Mesothelial cell of epicardium (in vitro differentiated cells): ENCODE results near the gene SMAD3. TPM values are rescaled to one million over a fixed set of nuclear protein-coding genes. Genes with fewer than 3 reads are reported as not detected.

Experiments
- DNase-seq, 2 experiments: peaks; one replicate each; pipeline ENCODE4 v3.0.0; 2021; ENCODE audit warnings: low spot score in 2 of 2; ENCODE audit not compliant: unreplicated experiment in 2 of 2
- H3K27ac Mint-ChIP-seq: 2 replicates; pipeline ENCODE4 v1.8.0; 2021; ENCODE audit warnings: mixed read lengths
- H3K27me3 Mint-ChIP-seq: 2 replicates; pipeline ENCODE4 v1.8.0; 2021; ENCODE audit warnings: low read depth, mixed read lengths
- H3K36me3 Mint-ChIP-seq: 2 replicates; pipeline ENCODE4 v1.8.0; 2021; ENCODE audit warnings: mixed read lengths
- H3K4me1 Mint-ChIP-seq: 2 replicates; pipeline ENCODE4 v1.8.0; 2021; ENCODE audit warnings: mixed read lengths
- H3K4me3 Mint-ChIP-seq: 2 replicates; pipeline ENCODE4 v1.8.0; 2021; ENCODE audit warnings: mild to moderate bottlenecking, moderate library complexity, mixed read lengths
- H3K9me3 Mint-ChIP-seq: 2 replicates; pipeline ENCODE4 v1.8.0; 2021; ENCODE audit warnings: mixed read lengths
- CTCF ChIP-seq: fragments of 200-600 bp; sonication (generic); IDR thresholded peaks from one replicate; pipeline ENCODE4 v1.5.0; 2021; ENCODE audit warnings: antibody characterized with exemption; ENCODE audit not compliant: unreplicated experiment
- total RNA-seq: library from RNA; stranded (reverse); gene quantifications from 3 replicates; pipeline ENCODE4 v1.2.1, GENCODE V29; 2021

SMAD3 gene
- total RNA-seq, 1 donor from 2014 or later, result 96.2 TPM

- H3K4me1 Mint-ChIP-seq, result peaks cover 27% of the 10 kb centered on the region
- H3K27ac Mint-ChIP-seq, result no peak overlapping the region
- no peak for DNase-seq
- H3K4me3 Mint-ChIP-seq, result no peak overlapping the region
- H3K9me3 Mint-ChIP-seq, result no peaks in the 10 kb centered on the region
- H3K27me3 Mint-ChIP-seq, result no peaks in the 10 kb centered on the region
- H3K36me3 Mint-ChIP-seq, result peaks cover 29% of the 10 kb centered on the region
- TF ChIP-seq CTCF, result no peak
Observed at GRCh38 chr15:67165254-67166253, 100.2 kb downstream of the SMAD3 start.

DNA sequence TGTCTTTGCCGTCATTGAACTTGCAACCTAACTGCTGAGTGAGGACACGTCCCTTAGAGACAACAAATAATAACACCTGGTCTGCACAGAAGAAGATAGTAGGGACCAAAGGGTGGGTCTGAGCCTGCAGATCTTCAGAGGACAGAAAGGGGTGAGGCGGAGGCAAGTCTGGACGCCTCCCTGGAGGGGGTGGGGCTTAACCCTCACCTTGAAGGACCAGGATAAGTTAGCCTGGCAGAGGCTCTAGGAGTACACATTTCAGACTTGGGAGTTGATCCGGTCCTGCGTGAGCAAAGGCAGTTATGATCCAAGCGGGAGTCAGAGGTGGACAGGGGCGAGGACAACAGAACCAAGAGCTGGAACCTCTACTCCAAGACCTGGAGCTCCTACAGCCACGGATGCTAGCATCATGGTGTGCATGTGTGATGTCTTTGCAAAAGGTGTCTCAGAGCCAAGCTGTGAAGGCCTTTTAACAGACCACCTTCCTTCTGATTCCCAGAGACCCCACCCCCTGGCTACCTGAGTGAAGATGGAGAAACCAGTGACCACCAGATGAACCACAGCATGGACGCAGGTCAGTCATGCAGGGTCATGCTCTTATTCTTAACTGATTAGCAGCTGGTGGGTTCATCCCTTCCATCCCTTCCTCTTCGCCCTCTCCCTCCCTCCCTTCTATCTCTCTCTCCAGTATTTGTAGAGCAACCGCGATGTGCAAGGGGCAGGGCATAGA, 101.0 kb downstream of the SMAD3 start:
- Mint-ChIP-seq H3K4me3 (no peak overlapping the region), H3K27ac (peak overlapping the region; percentile 19), H3K36me3 (peaks cover 34% of the 10 kb centered on the region), H3K4me1 (peaks cover 27% of the 10 kb centered on the region), H3K27me3 (no peaks in the 10 kb centered on the region), H3K9me3 (no peaks in the 10 kb centered on the region)
- DNase-seq, result no peak
- TF ChIP-seq CTCF, result no peak

DNA sequence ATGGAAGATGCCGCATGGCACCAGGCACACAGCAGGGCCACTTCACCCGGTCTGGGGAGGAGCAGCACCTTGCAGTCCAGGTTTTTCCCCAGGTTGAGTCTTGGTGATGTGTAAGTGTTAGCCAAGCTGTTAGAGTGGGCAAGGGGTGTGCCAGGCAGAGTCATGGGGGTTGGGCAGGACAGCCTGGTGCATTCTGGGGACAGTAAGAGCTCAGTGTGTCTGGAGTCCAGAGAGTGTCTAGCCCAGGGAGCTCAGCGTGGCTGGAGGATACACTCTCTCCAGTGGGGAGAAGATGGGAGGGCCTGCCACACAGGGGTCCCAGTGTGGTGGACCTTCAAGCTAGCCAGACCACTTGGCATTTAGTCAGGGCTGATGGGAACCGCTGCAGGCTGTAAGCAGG, 101.7 kb downstream of the SMAD3 start:
- no peak for TF ChIP-seq CTCF
- peak overlapping the region; percentile 19 for H3K27ac Mint-ChIP-seq

GRCh38 chr15:67168694-67169093, 103.3 kb downstream of the SMAD3 start:
- H3K9me3 Mint-ChIP-seq, result no peaks in the 10 kb centered on the region
- H3K27ac Mint-ChIP-seq, result peak overlapping the region; percentile 89
- H3K27me3 Mint-ChIP-seq, result no peaks in the 10 kb centered on the region
- peaks cover 51% of the 10 kb centered on the region for H3K36me3 Mint-ChIP-seq
- peaks cover 27% of the 10 kb centered on the region for H3K4me1 Mint-ChIP-seq
- no peak for TF ChIP-seq CTCF
- H3K4me3 Mint-ChIP-seq, result no peak overlapping the region
- no peak for DNase-seq

More for the DNA sequence above, 101.7 kb downstream of the SMAD3 start:
- H3K27me3 Mint-ChIP-seq, result no peaks in the 10 kb centered on the region
- DNase-seq, result no peak
- no peak overlapping the region for H3K4me3 Mint-ChIP-seq
- H3K4me1 Mint-ChIP-seq, result peaks cover 27% of the 10 kb centered on the region
- peaks cover 38% of the 10 kb centered on the region for H3K36me3 Mint-ChIP-seq
- H3K9me3 Mint-ChIP-seq, result no peaks in the 10 kb centered on the region

DNA sequence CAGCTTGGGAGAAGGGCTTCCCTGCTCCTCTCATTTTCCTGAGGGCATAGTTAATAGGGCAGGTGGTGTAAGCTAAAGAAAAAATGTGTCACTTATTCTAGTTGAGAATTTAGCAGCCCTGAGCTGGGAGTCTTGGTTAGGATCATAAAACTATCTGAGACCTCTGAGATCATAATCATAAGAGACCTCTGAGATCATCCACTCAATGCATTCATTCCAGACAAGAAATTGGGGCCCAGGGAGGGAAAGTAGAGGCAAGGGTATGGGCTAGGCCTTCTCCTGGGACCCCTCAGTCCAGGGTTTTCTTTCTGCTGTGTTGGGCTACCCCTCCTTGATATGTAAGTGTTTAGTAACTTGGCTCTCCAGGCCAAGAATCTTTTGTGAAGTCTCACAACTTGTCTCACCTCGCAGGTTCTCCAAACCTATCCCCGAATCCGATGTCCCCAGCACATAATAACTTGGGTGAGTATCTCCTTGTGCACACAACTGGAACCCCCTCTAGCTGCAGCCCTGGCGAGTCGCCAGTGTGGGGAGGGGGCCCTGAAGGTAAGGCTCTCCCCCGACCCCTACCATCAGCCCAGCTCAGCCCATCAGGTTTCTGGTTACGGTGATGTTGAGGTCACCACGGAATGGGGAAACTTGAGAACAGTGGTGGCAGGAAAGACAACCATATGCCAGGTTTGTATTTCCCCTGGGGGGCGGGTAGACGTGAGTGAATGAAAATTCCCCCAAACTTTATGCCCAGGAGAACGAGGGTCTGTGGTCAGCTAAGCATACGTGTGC, 104.9 kb downstream of the SMAD3 start:
- TF ChIP-seq CTCF, result no peak
- no peak overlapping the region for H3K27ac Mint-ChIP-seq
- peaks cover 27% of the 10 kb centered on the region for H3K4me1 Mint-ChIP-seq

More for the DNA sequence above, 104.9 kb downstream of the SMAD3 start:
- DNase-seq, result no peak
- Mint-ChIP-seq H3K4me3 (no peak overlapping the region), H3K27me3 (no peaks in the 10 kb centered on the region), H3K9me3 (no peaks in the 10 kb centered on the region), H3K36me3 (peaks cover 54% of the 10 kb centered on the region)
